ENCODE data around the gene UBC. TPM values are rescaled to one million over a fixed set of nuclear protein-coding genes. Genes with fewer than 3 reads are reported as not detected.

The UBC gene
- total RNA-seq, 1 experiment from 2014 or later, result 880 TPM

DNA sequence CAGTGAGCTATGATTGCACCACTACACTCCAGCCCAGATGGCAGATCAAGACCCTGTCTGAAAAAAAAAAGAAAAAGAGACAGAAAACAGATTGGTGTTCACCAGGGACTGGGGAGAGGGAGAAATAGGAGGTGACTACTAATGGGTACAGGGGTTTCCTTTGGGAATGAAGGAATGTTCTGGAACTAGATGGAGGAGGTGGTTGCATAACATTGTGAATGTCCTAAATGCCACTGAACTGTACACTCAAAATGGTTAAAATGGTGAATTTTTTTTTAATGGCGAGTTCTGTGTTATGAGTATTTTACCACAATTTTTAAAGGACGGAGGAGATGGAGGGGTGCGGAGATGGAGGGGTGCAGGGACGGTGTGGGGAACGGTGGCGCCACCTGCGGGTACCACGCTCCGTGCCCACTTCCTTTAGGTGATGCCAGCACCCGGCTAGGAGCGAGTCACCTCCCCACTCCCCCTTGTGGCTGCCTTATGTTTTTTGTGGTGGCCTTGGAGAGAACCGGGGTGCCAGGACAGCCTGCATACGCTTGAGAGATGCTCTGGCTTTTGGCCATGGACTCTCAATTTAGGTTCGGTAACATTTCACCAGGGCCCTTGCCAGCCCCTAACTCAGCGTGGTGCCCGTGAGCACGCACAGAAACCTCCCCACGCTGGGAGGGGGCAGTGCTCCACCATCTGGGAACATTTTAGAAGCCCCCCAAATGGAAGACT, 16.1 kb downstream of the UBC start:
- intact Hi-C loops (cut with micrococcal nuclease; ENCODE audit: unreplicated experiment), result no loop called here
- ChIA-PET CTCF (interaction anchor here (1.2 kb wide), 1 partner anchor 13 kb away, joined by 5 read pairs; no protein-coding TSS in a partner anchor), POLR2A (no interaction called here)
- peak; percentile 50 to 55 for TF ChIP-seq CTCF (IDR thresholded peaks at IDR 0.05; ENCODE audit: insufficient read depth in 1 of 2, low read depth in 1 of 2, low read length in 1 of 2, severe bottlenecking in 1 of 2, unreplicated experiment in 1 of 2)
- DNase-seq, result peak; percentile 56 to 63
- peaks cover 18% of the 10 kb centered on the region for H3K4me1 Mint-ChIP-seq (ENCODE audit: low read depth, unreplicated experiment)
- H3K4me3 Mint-ChIP-seq (ENCODE audit: unreplicated experiment), result no peak overlapping the region
- BruUV-seq (replicated peaks), result no TSS peak
- Histone ChIP-seq H3K36me3 (ENCODE audit: control insufficient read depth, insufficient read depth, low read length) (no peaks in the 10 kb centered on the region), H3K9me3 (no peaks in the 10 kb centered on the region), H3K27me3 (replicated peaks; ENCODE audit: control insufficient read depth, insufficient read depth, low read length) (no peaks in the 10 kb centered on the region), H3K4me3 (ENCODE audit: low read depth, low read length) (no peak overlapping the region), H3K4me1 (peaks cover 26% of the 10 kb centered on the region)
- H3K27me3 Mint-ChIP-seq (ENCODE audit: insufficient read depth, unreplicated experiment), result no peaks in the 10 kb centered on the region
- H3K9me3 Mint-ChIP-seq (ENCODE audit: unreplicated experiment), result no peaks in the 10 kb centered on the region
- H3K36me3 Mint-ChIP-seq (ENCODE audit: insufficient read depth, unreplicated experiment), result no peaks in the 10 kb centered on the region
- peak overlapping the region; percentile 32 for H3K27ac Mint-ChIP-seq (ENCODE audit: unreplicated experiment)

DNA sequence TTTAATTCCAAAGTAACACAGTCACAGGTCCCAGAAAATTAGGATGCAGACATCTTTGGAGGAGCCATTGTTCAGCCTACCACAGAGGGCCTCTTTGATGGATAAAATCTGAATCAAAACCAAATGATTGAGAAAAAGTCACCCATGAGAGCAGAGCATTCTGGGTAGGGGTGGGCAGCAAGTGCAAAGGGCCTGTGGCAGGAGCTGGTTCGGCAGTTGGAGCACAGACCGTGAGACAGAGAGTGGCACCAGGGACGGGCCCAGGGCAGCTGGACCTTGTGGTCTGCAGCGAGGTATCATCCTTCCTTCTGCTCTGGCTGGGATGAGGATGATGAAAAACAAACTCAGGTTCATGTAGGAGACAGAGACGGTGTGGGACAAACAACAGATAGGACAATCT, 18.0 kb downstream of the UBC start:
- Histone ChIP-seq H3K4me1 (peaks cover 25% of the 10 kb centered on the region), H3K4me3 (ENCODE audit: low read depth, low read length) (no peak overlapping the region), H3K27me3 (replicated peaks; ENCODE audit: control insufficient read depth, insufficient read depth, low read length) (no peaks in the 10 kb centered on the region), H3K36me3 (ENCODE audit: control insufficient read depth, insufficient read depth, low read length) (no peaks in the 10 kb centered on the region), H3K9me3 (no peaks in the 10 kb centered on the region)
- Mint-ChIP-seq H3K27me3 (ENCODE audit: insufficient read depth, unreplicated experiment) (no peaks in the 10 kb centered on the region), H3K27ac (ENCODE audit: unreplicated experiment) (no peak overlapping the region), H3K4me1 (ENCODE audit: low read depth, unreplicated experiment) (peaks cover 12% of the 10 kb centered on the region), H3K4me3 (ENCODE audit: unreplicated experiment) (no peak overlapping the region), H3K36me3 (ENCODE audit: insufficient read depth, unreplicated experiment) (no peaks in the 10 kb centered on the region), H3K9me3 (ENCODE audit: unreplicated experiment) (no peaks in the 10 kb centered on the region)
- CTCF ChIA-PET, result no interaction called here
- POLR2A ChIA-PET, result no interaction called here
- no peak for DNase-seq
- BruUV-seq (replicated peaks), result no TSS peak
- no peak for TF ChIP-seq CTCF (IDR thresholded peaks at IDR 0.05; ENCODE audit: insufficient read depth in 1 of 2, low read depth in 1 of 2, low read length in 1 of 2, severe bottlenecking in 1 of 2, unreplicated experiment in 1 of 2)
- intact Hi-C loops (cut with micrococcal nuclease; ENCODE audit: unreplicated experiment), result no loop called here

- H3K27me3 Mint-ChIP-seq (ENCODE audit: insufficient read depth, unreplicated experiment), result no peaks in the 10 kb centered on the region
- BruUV-seq (replicated peaks), result no TSS peak
- Histone ChIP-seq H3K4me3 (ENCODE audit: low read depth, low read length) (no peak overlapping the region), H3K4me1 (peaks cover under 1% of the 10 kb centered on the region; the same call in 1 of the 2 replicates), H3K36me3 (ENCODE audit: control insufficient read depth, insufficient read depth, low read length) (no peaks in the 10 kb centered on the region), H3K27me3 (replicated peaks; ENCODE audit: control insufficient read depth, insufficient read depth, low read length) (no peaks in the 10 kb centered on the region), H3K9me3 (no peaks in the 10 kb centered on the region)
- H3K4me1 Mint-ChIP-seq (ENCODE audit: low read depth, unreplicated experiment), result peaks cover 12% of the 10 kb centered on the region
- H3K4me3 Mint-ChIP-seq (ENCODE audit: unreplicated experiment), result no peak overlapping the region
- intact Hi-C loops (cut with micrococcal nuclease; ENCODE audit: unreplicated experiment), result no loop called here
- no peak for DNase-seq
- no peaks in the 10 kb centered on the region for H3K36me3 Mint-ChIP-seq (ENCODE audit: insufficient read depth, unreplicated experiment)
- ChIA-PET POLR2A (interaction anchor here (0.6 kb wide), 1 partner anchor 34 kb away, joined by 7 read pairs; no protein-coding TSS in a partner anchor), CTCF (no interaction called here)
- H3K27ac Mint-ChIP-seq (ENCODE audit: unreplicated experiment), result no peak overlapping the region
- H3K9me3 Mint-ChIP-seq (ENCODE audit: unreplicated experiment), result no peaks in the 10 kb centered on the region
- no peak for TF ChIP-seq CTCF (IDR thresholded peaks at IDR 0.05; ENCODE audit: insufficient read depth in 1 of 2, low read depth in 1 of 2, low read length in 1 of 2, severe bottlenecking in 1 of 2, unreplicated experiment in 1 of 2)
Observed at GRCh38 chr12:124893792-124894516, 20.5 kb downstream of the UBC start.

Data from Caco-2 (cell line).